Mesenteric fat pad (tissue), 1 donor: ENCODE results near the gene PLXDC1. TPM values are rescaled to one million over a fixed set of nuclear protein-coding genes. Genes with fewer than 3 reads are reported as not detected.
A peak's percentile ranks its signal among the peaks of the same experiment; 100 is the strongest.
"Not testable (repeated sequence)": the region's sequence is repeated elsewhere in the genome, so short reads cannot be mapped to it uniquely, and the experiment has no call there.

Experiments
- DNase-seq: peaks from one replicate; pipeline ENCODE4 v3.0.0-alpha.2; 2020; ENCODE audit warnings: low spot score
- total RNA-seq: library from RNA; stranded (reverse); fragmentation: NEBNext Ultra II Directional; extraction: Animal tissue kit (Norgen Biotek cat#: 25700); gene quantifications from one replicate; pipeline ENCODE4 v1.2.1, GENCODE V29; 2021
- donor health status: DM: yes; HTN: yes; CAD: no.

The PLXDC1 gene
- total RNA-seq, 1 donor from 2014 or later = 6.3 TPM

DNA sequence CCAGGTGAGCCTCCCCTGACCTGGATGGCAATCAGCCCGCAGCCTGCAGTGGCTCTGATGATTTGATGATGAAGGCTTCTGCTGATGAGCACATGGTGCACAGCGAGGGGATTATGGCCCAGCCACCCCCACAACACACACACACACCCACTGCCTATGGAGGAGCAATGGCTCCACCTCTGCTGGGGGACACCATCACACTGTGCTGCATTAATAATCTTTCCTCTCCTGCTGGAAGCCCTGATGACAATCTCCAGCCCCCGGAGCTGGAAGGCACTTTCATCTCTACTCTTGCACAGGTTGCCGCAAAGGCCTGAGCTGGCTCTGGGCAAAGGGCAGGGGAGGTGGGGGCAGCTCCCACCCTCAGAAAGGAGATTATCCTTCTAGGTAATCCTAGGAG lies 79.9 kb downstream of the PLXDC1 start:
- DNase-seq = no peak

DNA sequence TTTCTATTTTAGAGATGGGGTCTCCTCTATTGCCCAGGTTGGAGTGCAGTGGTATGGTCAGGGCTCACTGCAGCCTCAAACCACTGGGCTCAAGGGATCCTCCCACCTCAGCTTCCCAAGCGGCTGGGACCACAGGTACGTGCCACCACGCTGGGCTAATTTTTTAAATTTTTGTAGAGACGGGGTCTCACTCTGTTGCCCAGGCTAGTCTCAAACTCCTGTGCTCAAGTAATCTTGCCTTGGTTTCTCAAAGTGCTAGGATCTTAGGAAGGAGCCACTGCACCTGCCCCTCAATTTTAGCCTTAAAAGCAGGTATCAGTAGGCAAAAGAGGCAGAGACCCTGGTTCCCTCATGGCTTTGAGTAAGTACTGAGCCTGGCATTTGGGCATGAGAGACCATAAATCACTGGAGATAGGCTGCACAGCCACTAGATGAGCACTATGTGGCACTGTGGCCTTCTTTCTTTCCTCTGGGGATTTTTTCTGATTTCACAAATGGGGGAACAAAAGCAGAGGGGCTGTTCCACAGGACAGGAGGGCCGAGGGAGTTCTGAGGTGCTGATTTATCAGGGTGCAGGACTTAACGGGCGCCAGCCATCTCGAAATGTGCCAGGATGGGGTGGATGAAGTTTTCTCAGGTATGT lies 82.2 kb downstream of the PLXDC1 start:
- no peak for DNase-seq

DNA sequence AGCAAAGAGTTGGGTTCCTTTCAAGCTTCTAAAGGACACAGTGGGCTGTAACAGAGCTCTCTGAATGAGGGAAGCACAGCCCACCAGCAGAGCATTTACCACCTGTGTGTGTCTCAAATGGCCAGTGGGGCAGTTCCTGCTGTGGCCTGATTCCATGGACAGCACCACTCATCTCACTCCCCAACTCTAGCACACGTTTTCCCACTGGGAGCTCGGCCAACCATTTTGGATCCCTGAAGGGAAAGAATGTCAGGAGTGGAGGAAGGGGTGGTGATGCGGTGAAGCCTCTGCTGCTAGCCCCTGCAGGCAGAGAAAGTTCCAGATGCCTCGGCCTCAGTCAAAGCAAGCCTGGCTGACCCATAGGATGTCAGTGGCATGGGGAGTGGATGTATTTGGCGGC lies 86.6 kb downstream of the PLXDC1 start:
- DNase-seq = no peak

DNA sequence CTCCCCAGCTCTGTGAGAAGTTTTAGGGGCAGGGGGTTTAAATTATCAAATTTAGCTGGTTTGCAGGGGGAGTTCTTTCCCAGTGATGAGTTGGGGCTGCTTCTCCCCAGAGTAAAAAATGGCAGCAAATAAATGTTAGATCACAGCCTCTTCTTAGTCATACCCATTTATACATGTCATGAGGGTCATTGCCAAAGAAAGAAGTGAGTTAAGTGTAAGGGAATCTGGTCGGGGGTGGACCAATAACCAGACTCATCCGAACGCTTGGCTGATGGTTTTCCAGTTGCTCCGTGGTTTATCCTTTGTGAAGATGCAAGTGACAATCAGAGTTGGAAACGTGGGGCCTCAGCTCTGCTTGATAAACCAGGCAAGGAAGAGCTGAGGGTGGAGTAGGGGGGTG lies 87.1 kb downstream of the PLXDC1 start:
- DNase-seq = no peak

DNA sequence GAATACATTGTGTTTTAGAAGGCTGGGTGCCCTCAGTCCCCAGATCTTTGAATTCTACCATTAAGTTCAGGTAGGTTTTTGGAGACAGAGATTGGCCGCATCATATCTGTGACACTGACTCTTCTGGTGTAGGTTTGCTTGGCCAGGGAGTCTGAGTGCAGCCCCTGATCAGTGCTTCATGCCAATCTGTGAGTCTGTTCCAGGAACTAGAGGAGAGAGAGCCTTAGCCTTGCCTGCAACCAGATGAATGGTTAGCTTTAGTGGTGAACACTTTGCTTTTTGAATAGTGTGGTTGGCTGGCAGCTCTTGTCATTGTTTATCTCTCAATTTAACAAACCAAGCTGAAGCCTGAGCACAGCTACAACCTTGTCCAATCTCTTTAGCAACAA lies 87.8 kb downstream of the PLXDC1 start:
- no peak for DNase-seq

DNA sequence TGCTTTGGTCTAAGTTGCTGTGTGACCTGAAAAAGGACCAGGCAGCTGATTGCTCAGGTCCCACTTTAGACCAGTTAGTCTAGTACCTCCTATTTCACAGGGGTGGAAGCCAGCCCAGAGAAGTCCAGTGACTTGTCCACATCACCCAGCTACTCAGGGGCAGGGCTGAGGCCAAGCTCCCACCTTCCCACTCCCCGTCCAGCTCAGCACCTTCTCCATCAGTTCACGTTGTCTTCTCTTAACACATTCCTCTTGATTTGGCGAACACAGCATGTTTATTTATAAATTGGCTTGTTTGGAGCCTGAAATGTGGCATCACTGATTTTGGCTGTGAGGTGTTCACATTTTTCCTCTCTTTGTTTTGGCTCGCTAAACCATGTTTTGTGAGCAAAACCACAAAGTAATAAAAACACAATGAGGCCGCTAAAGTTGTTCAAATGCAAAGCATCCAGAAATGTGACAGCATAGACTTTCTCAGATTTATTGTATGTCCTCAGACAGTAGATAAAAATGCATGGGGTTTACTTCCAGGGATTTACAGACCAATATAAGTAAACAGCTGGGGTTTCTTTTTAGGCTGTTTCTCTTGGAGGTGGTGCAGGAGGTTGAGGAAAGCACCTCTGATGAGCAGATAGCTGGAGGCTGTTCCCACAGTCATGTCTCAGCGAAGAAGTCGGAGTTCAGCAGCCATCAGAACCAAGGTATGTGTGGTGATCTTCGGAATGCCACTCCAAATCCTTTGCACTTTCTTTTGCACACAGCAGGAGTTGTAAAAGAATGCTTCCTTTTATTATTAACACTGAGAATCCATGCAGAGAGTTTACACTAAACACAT lies 88.4 kb downstream of the PLXDC1 start:
- DNase-seq = no peak

DNA sequence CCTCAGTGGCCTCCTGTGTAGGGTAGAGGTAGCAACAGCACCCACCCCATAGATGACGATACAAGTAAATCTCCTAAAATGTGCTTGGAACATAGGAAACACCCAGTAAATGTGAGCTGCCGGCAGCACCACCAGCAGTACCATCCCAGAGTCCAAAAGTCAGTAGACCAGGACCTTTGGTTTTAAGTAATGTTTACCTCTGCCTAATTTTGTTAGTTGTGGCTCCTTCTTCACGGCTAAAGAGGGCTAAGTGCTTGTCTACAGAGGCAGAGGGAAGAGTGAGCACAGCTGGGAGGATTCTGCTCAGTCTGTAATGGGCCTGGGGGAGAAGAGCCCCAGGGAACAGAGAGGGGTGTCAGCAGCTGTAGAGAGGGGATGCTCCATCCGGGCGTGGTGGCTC lies 92.9 kb downstream of the PLXDC1 start:
- no peak for DNase-seq

DNA sequence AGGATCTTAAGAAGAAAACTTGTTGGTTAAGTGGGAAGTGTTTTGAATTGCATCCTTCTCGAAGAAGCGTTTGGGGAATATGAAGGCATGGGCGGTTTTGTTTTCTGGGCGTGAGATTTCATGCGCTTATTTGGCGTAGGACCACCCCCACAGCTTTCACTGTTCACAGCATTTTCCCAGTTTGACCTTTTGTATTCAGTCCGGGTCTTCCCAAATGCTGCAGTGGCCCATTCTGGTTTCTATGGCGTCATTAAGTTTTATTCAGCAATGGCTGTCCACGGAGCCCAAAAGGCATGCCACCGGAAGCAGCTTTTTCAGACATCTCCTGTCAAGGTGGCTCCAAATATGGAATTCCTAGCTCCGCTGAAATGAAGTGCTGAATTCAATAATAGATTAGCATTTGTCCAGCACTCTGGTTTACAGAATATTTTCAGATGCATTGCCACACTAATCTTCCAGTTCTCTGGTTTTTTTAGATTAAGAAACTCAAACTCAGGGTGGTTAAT lies 93.7 kb downstream of the PLXDC1 start:
- DNase-seq = peak; percentile 43

DNA sequence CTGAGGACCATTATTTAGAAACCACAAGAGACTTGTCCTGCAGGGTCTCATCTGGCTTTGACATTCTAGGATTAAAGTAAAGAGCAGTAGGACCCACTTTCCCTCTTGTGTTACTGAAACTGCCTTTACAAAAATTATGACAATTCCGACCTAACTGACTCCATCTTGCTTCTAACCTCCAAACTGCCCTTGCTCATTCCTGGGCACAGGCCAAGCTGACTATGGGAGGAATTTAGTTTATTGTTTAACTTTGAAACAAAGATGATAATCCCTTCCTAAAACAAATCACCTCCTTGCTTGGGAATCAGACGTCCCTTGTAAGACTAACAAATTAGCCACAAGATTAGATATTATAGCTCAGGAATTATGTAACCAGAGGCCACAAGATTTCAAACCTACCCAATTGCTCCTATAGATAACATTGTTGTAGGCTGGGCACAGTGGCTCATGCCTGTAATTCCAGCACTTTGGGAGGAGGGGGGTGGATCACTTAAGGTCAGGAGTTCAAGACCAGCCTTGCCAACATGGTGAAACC lies 97.3 kb downstream of the PLXDC1 start:
- DNase-seq = no peak

DNA sequence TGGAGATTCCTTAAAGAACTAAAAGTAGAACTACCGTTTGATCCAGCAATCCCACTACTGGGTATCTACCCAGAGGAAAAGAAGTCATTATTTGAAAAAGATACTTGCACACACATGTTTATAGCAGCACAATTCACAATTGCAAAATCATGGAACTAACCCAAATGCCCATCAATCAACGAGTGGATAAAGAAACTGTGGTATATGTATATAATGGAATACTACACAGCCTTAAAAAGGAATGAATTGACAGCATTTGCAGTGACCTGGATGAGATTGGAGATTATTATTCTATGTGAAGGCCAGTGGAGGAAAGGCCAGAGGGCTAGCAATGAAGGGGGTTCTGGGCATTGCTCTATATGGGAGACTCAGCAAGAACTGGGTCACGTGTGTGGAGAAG lies 99.0 kb downstream of the PLXDC1 start:
- DNase-seq = not testable (repeated sequence)

DNA sequence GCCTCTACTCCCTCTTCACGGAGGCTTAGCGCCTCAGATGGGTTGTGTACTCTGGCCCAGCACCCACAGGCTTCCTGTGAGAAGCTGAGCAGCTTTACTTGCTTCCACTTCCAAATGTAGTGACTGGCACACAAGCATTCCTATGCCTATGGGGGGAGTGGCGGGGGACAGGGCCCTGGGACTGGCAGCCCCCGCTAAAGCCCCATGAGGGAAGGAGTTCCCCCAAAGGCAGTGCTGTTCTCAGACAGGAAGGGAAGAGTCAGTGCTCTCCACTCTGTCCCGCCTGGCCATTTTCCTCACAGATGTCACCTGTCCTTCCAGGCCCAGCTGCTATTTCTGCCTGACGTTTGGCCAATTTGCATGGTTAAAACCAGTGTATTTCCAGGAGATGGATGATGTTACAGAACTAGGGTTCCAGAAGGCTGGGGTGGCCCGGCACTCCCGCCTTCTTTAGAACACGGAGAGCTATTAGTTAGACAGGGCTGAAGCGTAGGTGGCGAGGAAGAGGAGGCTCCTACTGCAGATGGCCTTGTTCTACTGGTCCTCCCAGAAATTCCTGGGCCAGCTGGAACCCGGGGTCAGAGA lies 100.3 kb downstream of the PLXDC1 start:
- DNase-seq = peak; percentile 72

DNA sequence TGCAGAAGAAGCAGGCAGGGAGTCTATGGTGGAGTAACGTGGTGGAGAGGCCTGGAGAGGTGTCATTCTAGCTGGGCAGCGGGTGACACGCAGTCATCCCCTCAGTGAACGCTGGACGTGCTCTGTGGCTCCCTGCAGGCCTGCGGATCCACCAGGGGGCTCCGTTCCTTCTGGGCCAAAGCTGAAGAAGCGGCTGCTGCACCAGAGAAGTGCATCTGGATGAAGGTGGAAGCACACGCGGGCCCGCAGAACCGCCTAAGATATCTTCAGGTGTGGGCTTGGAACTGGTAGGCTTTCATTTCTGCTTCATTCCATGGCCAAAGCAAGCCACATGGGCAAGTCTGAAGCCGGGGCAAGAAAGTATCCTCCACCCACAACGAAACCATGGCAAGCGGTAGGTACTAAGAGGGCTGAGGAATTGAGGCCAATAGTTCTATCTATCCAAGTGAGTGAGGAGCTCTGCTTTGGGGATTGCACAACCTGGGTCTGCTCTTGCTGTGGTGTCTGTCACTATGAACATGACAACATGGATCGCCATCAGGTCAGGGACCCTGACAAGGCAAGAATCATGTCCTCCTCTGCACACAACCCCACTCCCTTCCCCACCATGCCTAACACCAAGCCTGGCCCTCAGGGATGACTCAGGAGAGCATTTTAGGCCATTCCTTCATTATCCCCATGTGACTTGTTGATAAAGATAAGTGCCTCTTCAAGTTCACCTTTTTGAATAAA lies 105.3 kb downstream of the PLXDC1 start:
- no peak for DNase-seq

DNA sequence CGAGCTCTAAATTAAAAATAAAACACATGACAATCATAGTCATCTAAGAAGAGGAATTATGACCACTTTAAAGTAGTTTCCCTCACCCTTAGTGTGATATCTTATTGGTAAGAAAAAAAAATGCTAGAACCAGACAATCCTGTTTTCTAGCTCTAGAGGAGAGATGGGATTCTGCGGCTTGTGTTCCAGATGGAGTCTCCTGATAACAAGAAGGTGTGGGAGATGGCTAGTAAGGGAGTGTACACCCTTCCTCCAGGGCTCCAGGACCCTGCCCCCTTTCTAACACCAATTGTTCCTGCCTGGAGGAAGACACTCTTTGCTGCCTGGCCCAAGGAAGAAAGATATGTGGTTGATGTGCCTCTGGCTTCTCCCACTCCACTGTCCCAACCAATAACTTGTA lies 115.4 kb downstream of the PLXDC1 start:
- no peak for DNase-seq

DNA sequence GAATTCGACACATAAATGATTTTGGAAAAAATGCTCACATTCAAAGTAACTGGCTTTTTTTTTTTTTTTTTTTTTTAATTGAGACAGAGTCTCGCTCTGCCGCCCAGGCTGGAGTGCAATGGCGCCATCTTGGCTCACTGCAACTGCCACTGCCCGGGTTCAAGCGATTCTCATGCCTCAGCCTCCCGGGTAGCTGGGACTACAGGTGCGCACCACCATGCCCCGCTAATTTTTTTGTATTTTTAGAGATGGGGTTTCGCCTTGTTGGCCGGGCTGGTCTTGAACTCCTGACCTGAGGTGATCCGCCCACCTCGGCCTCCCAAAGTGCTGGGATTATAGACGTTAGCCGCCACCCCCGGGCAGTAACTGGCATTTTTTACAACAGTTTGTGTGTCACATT lies 115.9 kb downstream of the PLXDC1 start:
- DNase-seq = not testable (repeated sequence)

DNA sequence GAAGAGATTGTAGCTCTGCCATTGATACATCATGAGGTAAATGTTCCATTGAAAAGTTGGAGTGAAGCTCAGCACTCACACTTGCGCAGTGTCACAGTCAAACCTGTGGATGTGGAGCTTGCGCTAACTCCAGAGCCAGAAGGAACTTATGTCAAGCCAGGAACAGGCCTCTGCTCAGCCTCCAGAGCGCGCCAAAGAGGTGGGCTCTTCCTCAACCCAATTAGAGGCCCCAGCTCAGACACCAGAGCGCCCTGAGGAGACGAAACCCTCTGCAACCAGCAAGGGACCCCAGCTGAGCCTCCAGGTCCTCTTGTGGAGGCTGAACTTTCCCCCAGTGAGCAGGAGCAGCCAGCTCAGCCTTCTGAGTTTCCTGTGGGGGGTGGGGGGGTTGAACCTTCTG lies 122.7 kb downstream of the PLXDC1 start:
- no peak for DNase-seq

DNA sequence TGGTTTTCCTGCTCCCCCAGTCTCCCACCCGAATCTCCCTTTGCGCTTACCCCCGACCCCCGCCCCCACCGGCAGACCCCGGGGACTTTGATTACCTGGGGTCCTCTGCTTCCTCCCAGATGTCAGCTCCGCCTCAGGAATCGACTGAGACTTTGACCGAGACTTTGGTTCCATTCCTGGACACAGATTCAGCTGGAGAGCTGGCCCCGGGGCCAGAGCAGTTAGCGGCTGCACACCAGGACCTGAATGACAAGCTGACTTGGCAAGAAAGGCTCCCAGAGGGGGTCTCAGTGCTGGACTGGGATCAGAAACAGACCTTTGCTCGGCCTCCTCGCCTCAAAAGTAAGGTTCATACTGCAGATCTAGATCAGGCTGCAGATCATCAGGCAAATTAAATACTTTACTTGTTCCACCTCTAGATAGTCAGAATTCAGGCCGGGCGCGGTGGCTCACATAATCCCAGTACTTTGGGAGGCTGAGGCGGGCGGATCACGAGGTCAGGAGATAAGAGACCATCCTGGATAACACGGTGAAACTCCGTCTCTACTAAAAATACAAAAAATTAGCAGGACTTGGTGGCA lies 123.9 kb downstream of the PLXDC1 start:
- no peak for DNase-seq

DNA sequence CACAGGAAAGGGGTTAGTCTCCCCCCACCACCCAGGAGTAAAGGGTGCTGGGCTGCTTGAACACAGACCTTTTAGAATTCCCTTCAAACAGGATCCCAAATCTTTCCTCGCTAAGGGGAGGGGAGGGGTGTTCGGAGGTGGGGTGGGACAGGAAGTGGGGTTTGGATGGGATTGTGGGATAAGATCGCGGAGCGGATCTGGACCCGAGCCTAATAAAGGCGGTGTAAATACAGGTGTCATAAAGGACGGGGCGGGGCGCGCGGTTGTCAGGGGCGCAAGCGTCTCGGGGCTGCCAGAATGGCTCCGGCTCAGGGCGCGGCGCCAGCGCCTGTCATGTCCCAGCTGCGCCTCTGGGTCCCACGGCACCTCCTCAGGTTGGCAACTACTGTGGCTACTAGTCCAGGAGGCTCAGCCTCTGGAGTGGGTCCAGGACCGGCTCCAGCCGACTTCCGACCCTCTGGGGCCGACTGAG lies 124.4 kb downstream of the PLXDC1 start:
- DNase-seq = peak; percentile 92

DNA sequence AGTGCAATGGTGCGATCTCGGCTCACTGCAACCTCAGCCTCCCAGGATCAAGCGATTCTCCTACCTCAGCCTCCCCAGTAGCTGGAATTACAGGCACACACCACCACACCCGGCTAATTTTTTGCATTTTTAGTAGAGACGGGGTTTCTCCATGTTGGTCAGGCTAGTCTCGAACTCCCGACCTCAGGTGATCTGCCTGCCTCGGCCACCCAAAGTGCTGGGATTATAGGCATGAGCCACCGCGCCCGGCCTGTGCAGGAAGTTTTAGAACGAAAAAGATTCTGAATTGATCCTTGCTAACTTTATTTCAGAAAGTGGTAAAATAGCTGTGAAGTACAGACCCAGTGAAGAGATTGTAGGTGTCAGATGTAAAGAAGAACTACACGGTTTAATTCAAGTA lies 125.1 kb downstream of the PLXDC1 start:
- DNase-seq = not testable (repeated sequence)

DNA sequence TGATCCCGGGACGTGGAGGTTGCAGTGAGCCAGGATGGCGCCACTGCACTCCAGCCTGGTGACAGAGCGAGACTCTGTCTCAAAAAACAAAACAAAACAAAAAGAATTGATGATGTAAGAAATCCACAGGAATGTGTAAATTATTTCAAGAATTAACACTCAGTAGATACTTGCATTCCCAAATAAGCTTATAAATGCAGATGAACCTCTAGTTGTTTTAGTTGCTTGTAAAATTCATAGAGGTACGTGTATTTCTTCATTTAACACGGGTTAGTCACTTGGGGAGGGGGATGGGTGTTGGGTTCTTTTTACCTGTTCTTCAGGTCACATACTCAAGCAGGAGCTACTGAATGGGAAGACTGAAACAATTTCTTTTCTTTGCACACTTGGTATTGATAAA lies 128.5 kb downstream of the PLXDC1 start:
- no peak for DNase-seq

DNA sequence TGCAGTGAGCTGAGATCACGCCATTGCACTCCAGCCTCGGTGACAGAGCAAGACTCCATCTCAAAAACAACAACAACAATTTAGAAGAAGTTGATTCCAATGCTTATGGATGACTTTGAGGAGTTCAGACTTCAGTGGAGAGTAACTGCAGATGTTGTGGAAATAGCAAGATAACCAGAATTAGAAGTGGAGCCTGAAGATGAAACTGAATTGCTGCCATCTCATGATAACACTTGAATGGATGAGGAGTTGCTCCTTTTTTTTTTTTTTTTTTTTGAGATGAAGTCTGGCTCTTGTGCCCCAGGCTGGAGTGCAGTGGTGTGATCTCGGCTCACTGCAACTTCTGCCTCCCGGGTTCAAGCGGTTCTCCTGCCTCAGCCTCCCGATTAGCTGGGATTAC lies 131.4 kb downstream of the PLXDC1 start:
- DNase-seq = not testable (repeated sequence)
